ENCODE results near the gene RSPH6A.

- TF ChIP-seq CTCF (IDR thresholded peaks at IDR 0.05), result no peak
- no peak for TF ChIP-seq POLR2AphosphoS5 (IDR thresholded peaks at IDR 0.05)
Measured at GRCh38 chr19:45772130-45772840, 42.8 kb downstream of the RSPH6A start.

Data from prostate gland (tissue), 2 donors.